Neural cell (in vitro differentiated cells): ENCODE results near the gene FCN3.

Experiments used
- EP300 ChIP-seq: fragments of 450-650 bp; conservative IDR thresholded peaks from 2 replicates; pipeline ENCODE4 v1.6.1; 2014; ENCODE audit warnings: antibody characterized with exemption, mild to moderate bottlenecking, moderate library complexity; ENCODE audit not compliant: poor library complexity, severe bottlenecking
- EZH2 ChIP-seq: fragments of 200-600, 300-800 bp; shearing (Covaris generic), sonication (generic); IDR thresholded peaks from 2 replicates; pipeline ENCODE4 v1.6.1; 2014; ENCODE audit warnings: antibody characterized with exemption, low read length, borderline replicate concordance, mild to moderate bottlenecking; ENCODE audit not compliant: insufficient read depth, poor library complexity, severe bottlenecking
- MXI1 ChIP-seq: fragments of 450-650 bp; conservative IDR thresholded peaks from 2 replicates; pipeline ENCODE4 v1.6.1; 2014; ENCODE audit warnings: antibody characterized with exemption, mild to moderate bottlenecking; ENCODE audit not compliant: poor library complexity, severe bottlenecking
- POLR2AphosphoS5 ChIP-seq: IDR thresholded peaks from 2 replicates; pipeline ENCODE4 v1.6.1; 2012
- RAD21 ChIP-seq: fragments of 450-650 bp; conservative IDR thresholded peaks from 2 replicates; pipeline ENCODE4 v1.6.1; 2014; ENCODE audit warnings: antibody characterized with exemption, mild to moderate bottlenecking, moderate library complexity
- TAF1 ChIP-seq: IDR thresholded peaks from 2 replicates; pipeline ENCODE4 v1.6.1; 2012; ENCODE audit warnings: low read depth
- TF ChIP-seq, protein P1 (sequence below): fragments of 450-650 bp; IDR thresholded peaks from 2 replicates; pipeline ENCODE4 v1.5.1; 2014; ENCODE audit warnings: antibody characterized with exemption, mild to moderate bottlenecking, moderate library complexity; ENCODE audit not compliant: poor library complexity, severe bottlenecking
- TF ChIP-seq, protein P2 (sequence below): IDR thresholded peaks from 2 replicates; pipeline ENCODE4 v1.6.1; 2012; ENCODE audit warnings: borderline replicate concordance

DNA sequence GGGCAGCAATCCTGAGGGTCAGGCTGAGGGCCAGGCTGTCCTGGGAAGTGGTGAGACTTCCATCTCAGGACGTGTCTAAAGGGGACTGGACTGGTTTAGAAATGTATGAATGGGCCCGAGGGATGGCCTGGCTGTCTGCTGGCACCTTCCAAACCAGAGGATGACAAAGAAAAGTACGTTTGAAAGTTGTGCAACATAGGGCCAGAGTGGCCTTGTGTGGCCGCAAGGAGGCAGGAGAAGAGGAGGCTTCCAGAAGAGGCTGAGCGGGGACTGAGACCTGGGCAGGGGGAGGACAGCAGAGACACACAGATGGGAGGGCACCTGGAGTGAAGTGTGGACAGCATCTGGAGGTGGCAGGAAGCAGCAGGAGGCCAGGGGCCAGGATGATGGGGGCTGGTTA, 35.4 kb downstream of the FCN3 start:
- TF ChIP-seq, protein P1, sequence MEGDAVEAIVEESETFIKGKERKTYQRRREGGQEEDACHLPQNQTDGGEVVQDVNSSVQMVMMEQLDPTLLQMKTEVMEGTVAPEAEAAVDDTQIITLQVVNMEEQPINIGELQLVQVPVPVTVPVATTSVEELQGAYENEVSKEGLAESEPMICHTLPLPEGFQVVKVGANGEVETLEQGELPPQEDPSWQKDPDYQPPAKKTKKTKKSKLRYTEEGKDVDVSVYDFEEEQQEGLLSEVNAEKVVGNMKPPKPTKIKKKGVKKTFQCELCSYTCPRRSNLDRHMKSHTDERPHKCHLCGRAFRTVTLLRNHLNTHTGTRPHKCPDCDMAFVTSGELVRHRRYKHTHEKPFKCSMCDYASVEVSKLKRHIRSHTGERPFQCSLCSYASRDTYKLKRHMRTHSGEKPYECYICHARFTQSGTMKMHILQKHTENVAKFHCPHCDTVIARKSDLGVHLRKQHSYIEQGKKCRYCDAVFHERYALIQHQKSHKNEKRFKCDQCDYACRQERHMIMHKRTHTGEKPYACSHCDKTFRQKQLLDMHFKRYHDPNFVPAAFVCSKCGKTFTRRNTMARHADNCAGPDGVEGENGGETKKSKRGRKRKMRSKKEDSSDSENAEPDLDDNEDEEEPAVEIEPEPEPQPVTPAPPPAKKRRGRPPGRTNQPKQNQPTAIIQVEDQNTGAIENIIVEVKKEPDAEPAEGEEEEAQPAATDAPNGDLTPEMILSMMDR: no peak
- TF ChIP-seq, protein P2, sequence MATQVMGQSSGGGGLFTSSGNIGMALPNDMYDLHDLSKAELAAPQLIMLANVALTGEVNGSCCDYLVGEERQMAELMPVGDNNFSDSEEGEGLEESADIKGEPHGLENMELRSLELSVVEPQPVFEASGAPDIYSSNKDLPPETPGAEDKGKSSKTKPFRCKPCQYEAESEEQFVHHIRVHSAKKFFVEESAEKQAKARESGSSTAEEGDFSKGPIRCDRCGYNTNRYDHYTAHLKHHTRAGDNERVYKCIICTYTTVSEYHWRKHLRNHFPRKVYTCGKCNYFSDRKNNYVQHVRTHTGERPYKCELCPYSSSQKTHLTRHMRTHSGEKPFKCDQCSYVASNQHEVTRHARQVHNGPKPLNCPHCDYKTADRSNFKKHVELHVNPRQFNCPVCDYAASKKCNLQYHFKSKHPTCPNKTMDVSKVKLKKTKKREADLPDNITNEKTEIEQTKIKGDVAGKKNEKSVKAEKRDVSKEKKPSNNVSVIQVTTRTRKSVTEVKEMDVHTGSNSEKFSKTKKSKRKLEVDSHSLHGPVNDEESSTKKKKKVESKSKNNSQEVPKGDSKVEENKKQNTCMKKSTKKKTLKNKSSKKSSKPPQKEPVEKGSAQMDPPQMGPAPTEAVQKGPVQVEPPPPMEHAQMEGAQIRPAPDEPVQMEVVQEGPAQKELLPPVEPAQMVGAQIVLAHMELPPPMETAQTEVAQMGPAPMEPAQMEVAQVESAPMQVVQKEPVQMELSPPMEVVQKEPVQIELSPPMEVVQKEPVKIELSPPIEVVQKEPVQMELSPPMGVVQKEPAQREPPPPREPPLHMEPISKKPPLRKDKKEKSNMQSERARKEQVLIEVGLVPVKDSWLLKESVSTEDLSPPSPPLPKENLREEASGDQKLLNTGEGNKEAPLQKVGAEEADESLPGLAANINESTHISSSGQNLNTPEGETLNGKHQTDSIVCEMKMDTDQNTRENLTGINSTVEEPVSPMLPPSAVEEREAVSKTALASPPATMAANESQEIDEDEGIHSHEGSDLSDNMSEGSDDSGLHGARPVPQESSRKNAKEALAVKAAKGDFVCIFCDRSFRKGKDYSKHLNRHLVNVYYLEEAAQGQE: no peak
- no peak for TF ChIP-seq TAF1
- no peak for TF ChIP-seq MXI1
- no peak for TF ChIP-seq EP300
- TF ChIP-seq POLR2AphosphoS5: no peak
- TF ChIP-seq RAD21: no peak
- no peak for TF ChIP-seq EZH2
